Measurements from ENCODE around the gene EIF4B. TPM values are rescaled to one million over a fixed set of nuclear protein-coding genes. Genes with fewer than 3 reads are reported as not detected.

Gene EIF4B
- total and polyA plus RNA-seq, 2 experiments from 2014 or later: 74.8 to 501 TPM

DNA sequence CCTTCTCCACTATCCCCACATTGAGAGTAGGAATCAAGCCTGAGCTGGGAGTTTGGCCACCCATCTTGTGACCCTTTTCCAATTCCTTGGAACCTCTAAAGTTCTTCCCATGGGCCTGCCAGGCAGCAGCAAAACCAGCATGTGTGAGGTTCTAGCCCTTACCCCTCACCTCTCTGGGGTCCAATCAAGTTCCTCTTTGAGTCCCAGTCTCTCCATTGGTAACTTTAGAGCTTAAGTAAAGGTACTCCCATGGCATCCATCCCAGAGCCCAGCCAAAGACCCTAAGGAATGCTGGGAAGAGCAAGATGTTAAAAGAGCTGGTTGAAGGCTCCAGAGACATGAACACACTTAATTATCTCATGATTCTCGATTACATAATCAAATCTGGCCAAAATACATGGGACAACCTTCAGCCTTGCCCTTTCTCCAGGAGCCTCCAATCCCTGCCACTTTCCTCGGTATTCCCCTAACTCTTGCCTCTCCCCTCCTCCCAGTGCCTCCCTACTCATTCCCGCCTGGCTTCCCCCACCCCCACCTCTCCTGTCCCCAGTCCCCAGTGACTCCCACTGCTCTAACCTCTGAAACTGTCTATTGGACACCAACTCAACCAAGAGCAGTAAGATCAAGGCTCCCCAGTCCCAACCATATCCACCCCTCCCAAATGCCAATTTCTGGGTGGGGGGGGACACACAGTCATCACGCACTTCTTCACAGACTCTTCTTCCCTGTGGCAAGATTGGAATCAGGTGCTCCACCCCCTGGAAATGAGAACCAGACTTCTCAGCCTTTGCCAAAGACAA lies 38.8 kb downstream of the EIF4B start:
- Histone ChIP-seq H3K27ac (peak overlapping the region; percentile 87), H4K20me1 (ENCODE audit: insufficient read depth) (no peaks in the 10 kb centered on the region), H3K27me3 (replicated peaks; ENCODE audit: insufficient read depth) (no peaks in the 10 kb centered on the region), H3F3A (ENCODE audit: insufficient read depth) (peaks cover 46% of the 10 kb centered on the region), H3K9me3 (ENCODE audit: low read depth) (no peaks in the 10 kb centered on the region), H3K79me2 (ENCODE audit: insufficient read depth) (peaks cover 15% of the 10 kb centered on the region), H2AFZ (no peak overlapping the region), H3K4me1 (ENCODE audit: insufficient read depth) (peaks cover 42% of the 10 kb centered on the region), H3K9ac (peak overlapping the region; percentile 83; the same call in 1 of the 2 replicates), H3K36me3 (ENCODE audit: low read depth) (0 out of 2 replicates have a peak, but pooled peaks cover 4% of the 10 kb centered on the region), H3K4me2 (ENCODE audit: unreplicated experiment) (peak overlapping the region; percentile 79), H3K4me3 (no peak overlapping the region), H3K9me2 (ENCODE audit: insufficient read depth) (no peaks in the 10 kb centered on the region)
- WGBS, 2 experiments (ENCODE audit: low coverage in 1 of 2, low lambda C conversion rate in 2 of 2, missing lambda C conversion rate in 2 of 2): 3 to 6% methylated on average over 3 to 4 of the region's 4 CpGs
- DNase-seq: no peak
- TF ChIP-seq EZH2 (IDR thresholded peaks at IDR 0.05; ENCODE audit: insufficient read depth, poor library complexity, severe bottlenecking) (no peak), EZH2phosphoT487 (IDR thresholded peaks at IDR 0.05; ENCODE audit: insufficient read depth, low read depth) (no peak)
- in situ Hi-C loops (cut with MboI): no loop called here

DNA sequence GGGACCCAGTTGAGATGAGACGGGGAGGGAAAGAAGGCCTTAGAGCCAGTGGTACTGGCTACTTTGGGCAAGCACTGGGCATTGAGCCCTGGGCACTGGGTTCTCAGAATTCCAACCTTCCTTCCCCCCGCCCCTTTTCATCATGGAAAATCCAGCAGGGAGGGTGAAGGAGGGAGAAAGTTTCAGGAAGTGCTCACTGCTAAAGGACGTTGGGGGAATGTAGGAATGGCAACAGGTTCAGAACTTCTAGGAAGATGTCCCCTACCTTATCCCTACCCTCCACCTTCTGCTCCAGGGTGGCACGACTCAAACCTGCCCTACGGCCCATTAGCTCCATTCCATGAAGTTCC lies 39.4 kb downstream of the EIF4B start:
- Histone ChIP-seq H3K4me2 (ENCODE audit: unreplicated experiment) (peak overlapping the region; percentile 79), H3K27ac (peak overlapping the region; percentile 87)
- DNase-seq: peak; percentile 37

DNA sequence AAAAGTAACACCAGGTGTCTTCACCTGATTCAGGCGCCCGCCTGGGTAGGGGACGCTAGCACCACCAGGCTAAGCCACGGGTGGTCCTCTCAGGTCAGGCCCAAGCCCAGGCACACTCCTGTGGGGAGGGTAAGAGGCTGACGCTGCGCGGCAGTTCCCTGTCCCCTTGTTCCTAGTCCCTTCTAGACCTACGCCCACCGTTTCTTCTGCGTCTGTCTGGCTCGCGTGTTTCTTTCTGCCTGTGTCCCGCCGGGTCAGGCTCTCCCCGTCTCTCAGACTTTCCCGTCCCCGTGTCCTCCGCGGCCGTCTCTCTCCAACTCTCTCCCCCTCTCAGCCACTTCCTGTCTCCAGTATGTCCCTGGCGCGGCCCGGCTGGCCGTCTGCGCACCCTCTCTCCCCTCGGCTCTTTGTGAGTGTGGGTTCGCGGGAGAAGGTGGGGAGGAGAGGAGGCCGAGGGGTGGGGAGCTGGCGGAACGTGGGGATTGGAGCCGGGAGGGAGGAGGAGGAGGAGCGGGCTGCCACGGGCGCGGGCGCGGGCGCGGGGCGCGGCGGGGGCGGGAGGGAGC lies 40.5 kb downstream of the EIF4B start:
- H3K4me1 ChIP-seq (ENCODE audit: insufficient read depth): peaks cover 52% of the 10 kb centered on the region
- H4K20me1 ChIP-seq (ENCODE audit: insufficient read depth): no peaks in the 10 kb centered on the region
- peak overlapping the region; percentile 87 for H3K27ac ChIP-seq
- in situ Hi-C loops (cut with MboI): no loop called here
- H3K4me2 ChIP-seq (ENCODE audit: unreplicated experiment): peak overlapping the region; percentile 79
- peaks cover 28% of the 10 kb centered on the region for H3K79me2 ChIP-seq (ENCODE audit: insufficient read depth)
- H3K4me3 ChIP-seq: peak overlapping the region; percentile 71
- no peaks in the 10 kb centered on the region for H3K36me3 ChIP-seq (ENCODE audit: low read depth)
- peaks cover 53% of the 10 kb centered on the region for H3F3A ChIP-seq (ENCODE audit: insufficient read depth)
- H3K9me2 ChIP-seq (ENCODE audit: insufficient read depth): no peaks in the 10 kb centered on the region
- H3K9ac ChIP-seq: peak overlapping the region; percentile 83
- 1% methylated on average over 22 to 41 of the region's 44 CpGs for WGBS, 2 experiments (ENCODE audit: low coverage in 1 of 2, low lambda C conversion rate in 2 of 2, missing lambda C conversion rate in 2 of 2)
- no peaks in the 10 kb centered on the region for H3K9me3 ChIP-seq (ENCODE audit: low read depth)
- H2AFZ ChIP-seq: peak overlapping the region; percentile 47
- H3K27me3 ChIP-seq (replicated peaks; ENCODE audit: insufficient read depth): no peaks in the 10 kb centered on the region
- TF ChIP-seq EZH2 (IDR thresholded peaks at IDR 0.05; ENCODE audit: insufficient read depth, poor library complexity, severe bottlenecking): no peak
- no peak for TF ChIP-seq EZH2phosphoT487 (IDR thresholded peaks at IDR 0.05; ENCODE audit: insufficient read depth, low read depth)
- peak; percentile 89 for DNase-seq

More for the DNA sequence above, 39.4 kb downstream of the EIF4B start:
- H3K36me3 ChIP-seq (ENCODE audit: low read depth): no peaks in the 10 kb centered on the region
- peak overlapping the region; percentile 83 for H3K9ac ChIP-seq
- H3K9me2 ChIP-seq (ENCODE audit: insufficient read depth): no peaks in the 10 kb centered on the region
- H3K4me1 ChIP-seq (ENCODE audit: insufficient read depth): peaks cover 42% of the 10 kb centered on the region
- peaks cover 47% of the 10 kb centered on the region for H3F3A ChIP-seq (ENCODE audit: insufficient read depth)
- no peaks in the 10 kb centered on the region for H3K9me3 ChIP-seq (ENCODE audit: low read depth)
- 14 to 19% methylated on average over 5 of the region's 5 CpGs for WGBS, 2 experiments (ENCODE audit: low coverage in 1 of 2, low lambda C conversion rate in 2 of 2, missing lambda C conversion rate in 2 of 2)
- H4K20me1 ChIP-seq (ENCODE audit: insufficient read depth): no peaks in the 10 kb centered on the region
- in situ Hi-C loops (cut with MboI): no loop called here
- no peaks in the 10 kb centered on the region for H3K27me3 ChIP-seq (replicated peaks; ENCODE audit: insufficient read depth)
- TF ChIP-seq EZH2phosphoT487 (IDR thresholded peaks at IDR 0.05; ENCODE audit: insufficient read depth, low read depth): no peak
- TF ChIP-seq EZH2 (IDR thresholded peaks at IDR 0.05; ENCODE audit: insufficient read depth, poor library complexity, severe bottlenecking): no peak
- peaks cover 20% of the 10 kb centered on the region for H3K79me2 ChIP-seq (ENCODE audit: insufficient read depth)
- peak overlapping the region; percentile 71 for H3K4me3 ChIP-seq
- peak overlapping the region; percentile 47 for H2AFZ ChIP-seq

DNA sequence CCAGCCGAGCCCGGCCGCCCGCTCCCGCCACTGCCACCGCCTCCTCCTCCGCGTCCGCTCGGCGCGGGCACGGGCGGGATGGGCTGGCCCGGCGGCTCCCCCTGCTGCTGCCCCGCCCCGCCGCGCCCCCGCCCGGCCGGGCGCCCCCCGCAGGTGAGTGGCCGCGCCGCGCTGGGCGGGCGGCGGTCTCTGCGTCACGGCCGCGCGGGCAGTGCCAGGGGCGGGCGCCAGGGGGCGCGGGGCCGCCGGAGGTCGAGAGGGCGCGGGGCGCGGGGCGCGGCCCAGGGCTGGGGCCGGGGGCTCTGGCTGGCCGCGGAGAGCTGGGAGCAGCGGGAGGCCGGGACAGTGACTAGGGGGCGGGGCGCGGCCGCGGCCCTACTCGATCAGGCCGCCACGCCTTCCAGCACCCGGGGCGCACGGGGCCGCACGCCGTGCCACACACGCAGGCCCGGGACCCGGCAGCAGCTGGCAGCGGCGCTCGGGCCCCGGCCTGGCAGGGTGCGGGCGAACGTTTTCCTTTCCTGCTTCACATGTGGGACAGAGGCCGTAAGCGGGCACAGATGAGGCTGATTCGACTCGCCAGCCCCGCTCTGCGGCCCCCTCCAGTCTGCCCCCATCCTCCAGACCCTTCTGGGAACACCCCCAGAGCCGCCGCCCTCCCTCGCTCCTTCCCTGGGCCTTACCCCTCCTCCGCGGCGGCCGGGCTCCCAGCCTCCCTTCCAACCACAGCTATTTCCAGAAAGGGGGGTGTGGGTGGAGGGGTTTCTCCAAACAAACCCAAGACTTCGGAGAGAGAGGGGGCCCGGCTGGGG lies 41.2 kb downstream of the EIF4B start:
- in situ Hi-C loops (cut with MboI): no loop called here
- Histone ChIP-seq H3K4me3 (peak overlapping the region; percentile 87), H3K9me3 (ENCODE audit: low read depth) (no peaks in the 10 kb centered on the region), H4K20me1 (ENCODE audit: insufficient read depth) (no peaks in the 10 kb centered on the region), H3K9ac (peak overlapping the region; percentile 95), H3K4me1 (ENCODE audit: insufficient read depth) (peaks cover 59% of the 10 kb centered on the region), H3K36me3 (ENCODE audit: low read depth) (no peaks in the 10 kb centered on the region), H3K27me3 (replicated peaks; ENCODE audit: insufficient read depth) (no peaks in the 10 kb centered on the region), H3K9me2 (ENCODE audit: insufficient read depth) (no peaks in the 10 kb centered on the region), H3K27ac (peak overlapping the region; percentile 98), H3K79me2 (ENCODE audit: insufficient read depth) (peaks cover 35% of the 10 kb centered on the region), H3F3A (ENCODE audit: insufficient read depth) (peaks cover 53% of the 10 kb centered on the region), H2AFZ (peak overlapping the region; percentile 52; the same call in 1 of the 2 replicates), H3K4me2 (ENCODE audit: unreplicated experiment) (peak overlapping the region; percentile 99)
- peak; percentile 87 for DNase-seq
- TF ChIP-seq EZH2phosphoT487 (IDR thresholded peaks at IDR 0.05; ENCODE audit: insufficient read depth, low read depth): no peak
- TF ChIP-seq EZH2 (IDR thresholded peaks at IDR 0.05; ENCODE audit: insufficient read depth, poor library complexity, severe bottlenecking): no peak
- 1% methylated on average over 28 to 78 of the region's 94 CpGs for WGBS, 2 experiments (ENCODE audit: low coverage in 1 of 2, low lambda C conversion rate in 2 of 2, missing lambda C conversion rate in 2 of 2)
